GM21423 (cell line): ENCODE data around the gene TMEM114.
"Not testable (repeated sequence)": the region's sequence is repeated elsewhere in the genome, so short reads cannot be mapped to it uniquely, and the experiment has no call there.

Experiments
- ATAC-seq: cut with Tn5 transposase; IDR thresholded peaks from one replicate; pipeline ENCODE4 v1.9.1; 2021; ENCODE audit warnings: mild to moderate bottlenecking, moderate library complexity; ENCODE audit not compliant: unreplicated experiment

Gene TMEM114

DNA sequence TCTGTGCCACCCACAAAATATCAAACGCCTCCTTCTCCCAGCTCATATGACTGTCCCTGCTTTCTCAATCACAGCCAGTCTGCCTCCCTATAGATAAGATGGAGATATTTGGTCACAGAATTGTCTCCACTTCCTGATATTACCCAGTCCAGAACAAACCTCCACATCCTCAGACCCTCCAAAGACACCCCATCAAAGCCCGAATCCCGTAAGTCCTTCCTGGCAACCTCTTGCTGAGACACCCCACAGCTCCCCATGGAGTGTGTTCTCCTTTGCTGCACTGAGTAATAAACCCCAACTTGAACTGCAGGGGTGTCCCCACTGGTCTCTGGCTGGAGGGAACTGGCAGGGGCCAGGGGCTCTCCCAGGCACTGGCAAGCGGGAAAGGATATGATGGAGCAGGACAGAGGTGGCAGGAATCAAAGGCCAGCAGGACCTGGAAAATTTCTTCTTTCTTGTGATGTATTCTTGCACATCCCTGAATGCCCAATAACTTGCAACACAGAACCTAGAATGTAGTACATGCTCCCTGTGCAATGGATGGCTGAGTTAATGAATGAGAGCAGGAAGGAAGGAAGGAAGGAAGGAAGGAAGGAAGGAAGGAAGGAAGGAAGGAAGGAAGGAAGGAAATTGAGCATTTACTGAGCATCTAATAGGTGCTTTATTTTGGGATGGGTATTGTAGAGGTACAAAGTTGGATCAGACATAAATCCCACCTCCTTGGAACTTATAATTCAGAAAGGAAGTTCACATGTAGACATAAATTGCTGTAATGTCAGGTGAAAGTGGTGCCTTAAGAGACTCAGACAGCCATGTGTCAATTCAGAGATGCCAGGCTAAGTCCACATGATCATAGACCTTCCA, 13.9 kb downstream of the TMEM114 start:
- no peak for ATAC-seq

- ATAC-seq: no peak
These were observed 14.9 kb downstream of the TMEM114 start for GRCh38 chr16:8575399-8575798.

- ATAC-seq: no peak
These were observed 17.2 kb downstream of the TMEM114 start for GRCh38 chr16:8572919-8573724.

- no peak for ATAC-seq
These were observed 18.0 kb downstream of the TMEM114 start for GRCh38 chr16:8572063-8572918.

DNA sequence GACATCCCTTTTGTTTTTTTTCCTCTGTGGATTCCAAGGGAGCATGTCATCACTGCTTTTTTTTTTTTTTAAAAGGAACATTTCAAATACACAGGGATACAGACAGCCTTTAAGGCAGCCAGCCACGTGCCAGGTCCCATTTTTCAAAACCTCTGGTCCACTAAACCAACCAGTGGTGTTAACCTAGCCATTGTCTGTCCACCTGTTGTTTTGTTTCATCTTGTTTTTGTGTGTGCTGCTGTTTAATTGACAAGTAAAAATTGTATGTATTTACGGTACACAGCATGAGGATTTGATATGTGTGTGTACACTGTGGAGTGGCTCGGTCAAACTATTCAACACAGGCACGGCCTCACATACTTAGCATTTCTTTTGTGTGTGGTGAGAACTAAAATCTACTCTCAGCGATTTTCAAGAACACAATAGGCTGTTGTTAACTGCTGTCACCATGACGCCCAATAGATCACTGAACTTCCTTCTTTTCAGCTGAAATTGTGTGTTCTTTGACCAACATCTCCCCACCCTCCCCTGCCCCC, 19.2 kb downstream of the TMEM114 start:
- ATAC-seq: no peak

DNA sequence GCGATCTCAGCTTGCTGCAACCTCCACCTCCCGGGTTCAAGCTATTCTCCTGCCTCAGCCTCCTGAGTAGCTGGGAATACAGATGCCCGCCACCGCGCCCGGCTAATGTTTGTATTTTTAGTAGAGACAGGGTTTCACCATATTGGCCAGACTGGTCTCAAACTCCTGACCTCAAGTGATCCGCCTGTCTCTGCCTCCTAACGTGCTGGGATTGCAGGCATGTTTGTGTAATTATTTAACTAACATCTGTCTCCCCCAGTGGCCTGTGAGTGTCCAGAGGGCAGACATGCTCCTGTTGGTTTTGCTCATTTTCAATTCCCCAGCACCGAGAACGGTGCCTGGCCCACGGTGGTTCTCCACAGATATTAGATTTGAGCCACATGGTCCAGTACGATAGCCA, 19.9 kb downstream of the TMEM114 start:
- ATAC-seq: not testable (repeated sequence)

GRCh38 chr16:8569650-8570346, 20.5 kb downstream of the TMEM114 start:
- no peak for ATAC-seq

DNA sequence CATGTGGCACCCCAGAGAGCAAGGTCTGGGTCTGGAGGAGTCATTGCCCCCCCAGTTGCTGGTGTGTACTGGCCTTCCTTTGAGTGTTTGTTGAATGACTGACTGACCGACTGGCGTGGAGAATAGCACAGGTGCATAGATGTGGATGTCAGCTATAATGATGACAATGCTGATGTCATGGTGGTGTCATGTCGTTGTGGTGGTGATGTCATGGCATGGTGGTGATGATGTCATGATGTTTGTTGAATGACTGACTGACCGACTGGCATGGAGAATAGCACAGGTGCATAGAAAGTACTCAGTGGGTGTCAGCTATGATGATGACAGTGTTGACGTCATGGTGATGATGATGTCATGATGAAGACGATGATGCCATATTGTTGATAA, 22.1 kb downstream of the TMEM114 start:
- no peak for ATAC-seq

- ATAC-seq: peak; percentile 87
These were observed 22.7 kb downstream of the TMEM114 start for GRCh38 chr16:8567355-8568230.

- ATAC-seq: no peak
These were observed 24.8 kb downstream of the TMEM114 start for GRCh38 chr16:8565498-8565897.

- no peak for ATAC-seq
These were observed 25.4 kb downstream of the TMEM114 start for GRCh38 chr16:8564934-8565345.

DNA sequence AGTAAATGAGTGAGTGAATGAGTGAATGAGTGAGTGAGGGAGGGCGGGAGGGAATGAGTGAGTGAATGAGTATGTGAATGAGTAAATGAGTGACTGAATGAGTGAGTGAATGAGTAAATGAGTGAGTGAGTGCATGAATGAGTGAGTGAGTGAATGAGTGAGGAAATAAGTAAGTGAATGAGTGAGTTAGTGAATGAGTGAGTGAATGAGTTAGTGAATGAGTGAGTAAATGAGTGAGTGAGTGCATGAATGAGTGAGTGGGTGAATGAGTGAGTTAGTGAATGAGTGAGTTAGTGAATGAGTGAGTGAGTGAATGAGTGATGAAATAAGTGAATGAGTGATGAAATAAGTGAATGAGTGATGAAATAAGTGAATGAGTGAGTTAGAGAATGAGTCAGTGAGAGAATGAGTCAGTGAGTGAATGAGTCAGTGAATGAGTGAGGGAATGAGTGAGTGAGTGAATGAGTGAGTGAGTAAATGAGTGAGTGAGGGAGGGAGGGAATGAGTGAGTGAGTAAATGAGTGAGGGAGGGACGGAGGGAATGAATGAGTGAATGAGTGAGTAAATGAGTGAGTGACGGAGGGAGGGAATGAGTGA, 26.3 kb downstream of the TMEM114 start:
- ATAC-seq: not testable (repeated sequence)

- no peak for ATAC-seq
These were observed 28.8 kb downstream of the TMEM114 start for GRCh38 chr16:8561496-8561895.

- ATAC-seq: no peak
These were observed 34.9 kb downstream of the TMEM114 start for GRCh38 chr16:8555400-8555799.

- ATAC-seq: no peak
These were observed 35.4 kb downstream of the TMEM114 start for GRCh38 chr16:8554881-8555280.

- no peak for ATAC-seq
These were observed 36.3 kb downstream of the TMEM114 start for GRCh38 chr16:8554022-8554421.

DNA sequence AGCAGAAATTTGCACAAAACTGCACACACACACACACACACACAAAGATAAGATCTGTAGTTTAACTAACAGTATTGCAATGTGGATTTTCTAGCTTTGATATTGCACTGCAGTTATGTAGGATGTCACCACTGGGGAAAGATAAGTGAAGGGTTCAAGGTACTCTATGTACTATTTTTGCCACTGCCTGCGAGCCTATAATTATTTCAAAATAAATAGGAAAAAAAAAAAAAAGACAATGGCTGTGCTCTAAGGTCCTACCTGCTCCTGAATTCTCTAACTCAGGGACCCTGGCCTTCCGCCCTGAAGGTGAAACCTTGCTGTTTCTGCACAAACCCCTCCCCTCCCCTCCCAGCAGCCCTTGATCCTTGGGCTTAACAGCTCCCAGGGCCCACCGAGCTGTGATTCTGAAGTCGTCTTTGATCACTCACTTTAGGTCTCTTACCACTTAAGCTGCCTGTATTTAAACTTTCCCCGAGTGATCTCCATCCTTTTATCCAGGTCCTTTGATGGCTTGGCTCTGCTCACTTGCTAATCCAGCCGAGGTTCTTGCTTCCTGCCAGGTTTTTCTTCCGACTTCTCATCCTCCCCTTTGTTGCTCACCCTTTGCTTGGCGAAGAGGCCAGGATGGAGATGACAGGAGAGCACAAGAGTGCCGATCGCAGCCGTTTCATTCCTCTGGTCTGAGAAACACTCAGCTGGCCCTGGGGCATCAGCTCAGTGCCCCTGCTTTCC, 37.7 kb downstream of the TMEM114 start:
- ATAC-seq: no peak
